Natural killer cell (primary cell): ENCODE data around the gene EPHA4. TPM values are rescaled to one million over a fixed set of nuclear protein-coding genes. Genes with fewer than 3 reads are reported as not detected.

Source experiments
- ATAC-seq, 3 donors: fragments of 150-1000 bp in 2 of 3; fragments of 200-7000 bp in 1 of 3; cut with Tn5 transposase; 1 replicate in 1 of 3; 2 replicates in 2 of 3; pipeline ENCODE4 v1.10.0; 2021; ENCODE audit warnings: mild to moderate bottlenecking in 2 of 3, moderate library complexity in 2 of 3
- DNase-seq, 2 donors: peaks; one replicate each; pipeline versions ENCODE4 v3.0.0 to v3.0.0-alpha.2; 2013 to 2021; ENCODE audit warnings: mixed read lengths in 1 of 2
- H3K27ac ChIP-seq: one replicate; pipeline ENCODE4 v1.5.1; 2013; ENCODE audit warnings: mild to moderate bottlenecking, low read length
- H3K27me3 ChIP-seq: one replicate; pipeline ENCODE4 v1.6.1; 2013; ENCODE audit warnings: low read length; ENCODE audit not compliant: control insufficient read depth, insufficient read depth
- H3K36me3 ChIP-seq: one replicate; pipeline ENCODE4 v1.6.1; 2013; ENCODE audit warnings: low read length; ENCODE audit not compliant: control insufficient read depth, insufficient read depth
- H3K4me1 ChIP-seq: one replicate; pipeline ENCODE4 v1.6.1; 2013; ENCODE audit warnings: low read length; ENCODE audit not compliant: control insufficient read depth, insufficient read depth
- H3K4me3 ChIP-seq: one replicate; pipeline ENCODE4 v1.5.1; 2013; ENCODE audit warnings: low read length
- H3K9me3 ChIP-seq: one replicate; pipeline ENCODE4 v1.6.1; 2013; ENCODE audit warnings: low read length; ENCODE audit not compliant: control insufficient read depth, insufficient read depth
- H3K27ac Mint-ChIP-seq, 2 donors: one replicate each; pipeline ENCODE4 v1.8.0; 2022; ENCODE audit warnings: mild to moderate bottlenecking in 2 of 2, mixed read lengths in 2 of 2, moderate library complexity in 1 of 2
- H3K27me3 Mint-ChIP-seq, 2 donors: one replicate each; pipeline ENCODE4 v1.8.0; 2022; ENCODE audit warnings: low read depth in 2 of 2, mixed read lengths in 2 of 2
- H3K36me3 Mint-ChIP-seq: one replicate; pipeline ENCODE4 v1.8.0; 2022; ENCODE audit warnings: mixed read lengths
- H3K4me1 Mint-ChIP-seq, 2 donors: one replicate each; pipeline ENCODE4 v1.8.0; 2022; ENCODE audit warnings: mixed read lengths in 2 of 2
- H3K4me3 Mint-ChIP-seq: one replicate; pipeline ENCODE4 v1.8.0; 2022; ENCODE audit warnings: mild to moderate bottlenecking, moderate library complexity, mixed read lengths
- H3K9me3 Mint-ChIP-seq, 2 donors: one replicate each; pipeline ENCODE4 v1.8.0; 2022; ENCODE audit warnings: mixed read lengths in 2 of 2
- WGBS: methylation state at CpG from one replicate; pipeline ENCODE4 v1.1.7; 2013; ENCODE audit warnings: missing lambda C conversion rate; ENCODE audit not compliant: insufficient coverage; 5-methylcytosine and 5-hydroxymethylcytosine counted together
- intact Hi-C: fragments of 100-400 bp; cut with micrococcal nuclease; formaldehyde crosslinking; loops from one replicate; pipeline ENCODE4 v1.14.2; 2022
- total RNA-seq, 4 donors: library from RNA; stranded (reverse); fragments of 120-200 nt in 1 of 4; gene quantifications; one replicate each; pipeline versions ENCODE4 v1.2.3 to v1.2.4, GENCODE V29; 2013 to 2022
- TF ChIP-seq, protein P1 (sequence below): fragments of 200-600 bp; IDR thresholded peaks from one replicate; pipeline ENCODE4 v1.8.0; 2022; ENCODE audit warnings: antibody characterized with exemption

Gene EPHA4
- total RNA-seq, 3 donors from 2014 or later (not counting 1 experiment from before 2014, with no cell fraction given), result 27.2 to 48.6 (median 44.7) TPM

DNA sequence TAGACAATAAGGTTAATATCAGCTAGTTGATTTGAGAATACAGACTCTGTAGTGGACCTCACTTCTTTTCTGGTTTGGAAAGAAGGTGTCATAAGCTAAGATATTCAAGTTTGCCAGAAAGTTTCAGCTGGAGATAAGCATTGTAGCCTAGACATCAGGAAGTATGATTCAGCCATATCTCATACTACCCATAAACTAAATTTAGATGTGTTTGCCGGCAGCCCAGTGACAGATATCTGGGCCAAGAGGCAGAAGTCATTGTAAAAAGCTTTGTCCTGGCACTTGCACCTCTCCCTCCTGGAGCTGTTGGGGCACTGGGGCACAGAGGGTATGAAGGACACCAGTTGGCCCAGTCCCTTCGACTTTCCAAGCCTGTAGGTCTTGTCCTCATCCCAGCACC, 128.0 kb downstream of the EPHA4 start:
- H3K4me3 Mint-ChIP-seq, result no peak overlapping the region
- TF ChIP-seq, protein P1, sequence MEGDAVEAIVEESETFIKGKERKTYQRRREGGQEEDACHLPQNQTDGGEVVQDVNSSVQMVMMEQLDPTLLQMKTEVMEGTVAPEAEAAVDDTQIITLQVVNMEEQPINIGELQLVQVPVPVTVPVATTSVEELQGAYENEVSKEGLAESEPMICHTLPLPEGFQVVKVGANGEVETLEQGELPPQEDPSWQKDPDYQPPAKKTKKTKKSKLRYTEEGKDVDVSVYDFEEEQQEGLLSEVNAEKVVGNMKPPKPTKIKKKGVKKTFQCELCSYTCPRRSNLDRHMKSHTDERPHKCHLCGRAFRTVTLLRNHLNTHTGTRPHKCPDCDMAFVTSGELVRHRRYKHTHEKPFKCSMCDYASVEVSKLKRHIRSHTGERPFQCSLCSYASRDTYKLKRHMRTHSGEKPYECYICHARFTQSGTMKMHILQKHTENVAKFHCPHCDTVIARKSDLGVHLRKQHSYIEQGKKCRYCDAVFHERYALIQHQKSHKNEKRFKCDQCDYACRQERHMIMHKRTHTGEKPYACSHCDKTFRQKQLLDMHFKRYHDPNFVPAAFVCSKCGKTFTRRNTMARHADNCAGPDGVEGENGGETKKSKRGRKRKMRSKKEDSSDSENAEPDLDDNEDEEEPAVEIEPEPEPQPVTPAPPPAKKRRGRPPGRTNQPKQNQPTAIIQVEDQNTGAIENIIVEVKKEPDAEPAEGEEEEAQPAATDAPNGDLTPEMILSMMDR, result no peak
- no peaks in the 10 kb centered on the region for H3K9me3 Mint-ChIP-seq
- H3K36me3 Mint-ChIP-seq, result no peaks in the 10 kb centered on the region
- intact Hi-C loops, result no loop called here
- Histone ChIP-seq H3K36me3 (peaks cover 9% of the 10 kb centered on the region), H3K4me3 (no peak overlapping the region), H3K9me3 (no peaks in the 10 kb centered on the region), H3K4me1 (peaks cover 3% of the 10 kb centered on the region), H3K27me3 (no peaks in the 10 kb centered on the region), H3K27ac (no peak overlapping the region)
- 46% methylated on average over 2 of the region's 2 CpGs for WGBS
- DNase-seq, result no peak
- H3K27ac Mint-ChIP-seq, result no peak overlapping the region
- ATAC-seq, result no peak
- H3K27me3 Mint-ChIP-seq, result no peaks in the 10 kb centered on the region
- peaks cover 6 to 14% of the 10 kb centered on the region in 2 donors for H3K4me1 Mint-ChIP-seq

DNA sequence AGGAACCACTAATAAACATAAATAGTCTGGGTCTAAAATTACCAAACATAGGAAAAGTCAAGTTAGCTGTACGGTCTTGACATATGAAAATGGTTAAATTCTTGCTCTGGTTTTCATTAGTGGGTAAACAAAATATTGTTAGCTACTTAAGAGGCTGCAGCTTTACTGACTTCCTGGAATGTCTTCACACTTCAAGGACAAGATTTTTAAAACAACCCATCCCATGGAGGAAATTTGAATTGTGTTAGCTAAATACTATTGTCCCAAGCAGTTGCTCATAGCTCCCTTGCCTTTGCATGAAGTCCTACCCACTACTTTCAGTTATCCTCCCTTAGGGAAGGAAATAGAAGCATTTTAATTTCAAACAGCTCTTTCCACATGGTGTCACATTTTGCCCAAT, 128.5 kb downstream of the EPHA4 start:
- Mint-ChIP-seq H3K9me3 (no peaks in the 10 kb centered on the region), H3K4me3 (no peak overlapping the region), H3K27me3 (no peaks in the 10 kb centered on the region), H3K4me1 (peaks cover 3 to 11% of the 10 kb centered on the region in 2 donors), H3K36me3 (no peaks in the 10 kb centered on the region), H3K27ac (no peak overlapping the region)
- TF ChIP-seq, protein P1, result no peak
- Histone ChIP-seq H3K27ac (no peak overlapping the region), H3K36me3 (peaks cover 9% of the 10 kb centered on the region), H3K9me3 (no peaks in the 10 kb centered on the region), H3K27me3 (no peaks in the 10 kb centered on the region), H3K4me1 (peaks cover 3% of the 10 kb centered on the region), H3K4me3 (no peak overlapping the region)
- DNase-seq (no peak), ATAC-seq (no peak)
- intact Hi-C loops, result no loop called here
- 100% methylated on average over 1 of the region's 1 CpG for WGBS

DNA sequence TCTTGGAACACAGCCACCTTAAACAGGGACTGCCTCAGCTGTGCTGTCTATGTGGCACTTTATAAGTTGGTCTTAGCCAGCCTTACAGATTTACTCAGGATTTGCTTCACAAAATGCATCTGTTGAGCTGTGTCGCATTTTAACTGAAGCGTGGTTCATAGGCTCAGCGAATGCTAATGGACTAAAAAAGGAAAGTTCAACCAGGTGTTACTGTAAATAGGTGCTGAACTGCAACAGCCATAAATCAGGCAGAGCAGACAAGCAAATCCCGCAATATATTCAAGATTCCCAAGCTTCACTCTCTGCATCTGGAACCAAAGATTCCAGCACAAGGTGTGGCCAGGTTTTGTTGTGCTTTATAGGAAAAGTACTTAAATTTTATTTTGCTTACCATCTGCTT, 130.0 kb downstream of the EPHA4 start:
- H3K4me1 Mint-ChIP-seq, result peaks cover 0 to 8% of the 10 kb centered on the region in 2 donors
- Histone ChIP-seq H3K36me3 (peaks cover 9% of the 10 kb centered on the region), H3K4me3 (no peak overlapping the region), H3K4me1 (peaks cover 3% of the 10 kb centered on the region), H3K27me3 (no peaks in the 10 kb centered on the region), H3K27ac (no peak overlapping the region), H3K9me3 (no peaks in the 10 kb centered on the region)
- H3K4me3 Mint-ChIP-seq, result no peak overlapping the region
- no peak overlapping the region for H3K27ac Mint-ChIP-seq
- H3K9me3 Mint-ChIP-seq, result no peaks in the 10 kb centered on the region
- no peaks in the 10 kb centered on the region for H3K36me3 Mint-ChIP-seq
- no peak for DNase-seq
- TF ChIP-seq, protein P1, result no peak
- WGBS, result 94% methylated on average over 4 of the region's 4 CpGs
- no peaks in the 10 kb centered on the region for H3K27me3 Mint-ChIP-seq
- intact Hi-C loops, result no loop called here
- no peak for ATAC-seq

DNA sequence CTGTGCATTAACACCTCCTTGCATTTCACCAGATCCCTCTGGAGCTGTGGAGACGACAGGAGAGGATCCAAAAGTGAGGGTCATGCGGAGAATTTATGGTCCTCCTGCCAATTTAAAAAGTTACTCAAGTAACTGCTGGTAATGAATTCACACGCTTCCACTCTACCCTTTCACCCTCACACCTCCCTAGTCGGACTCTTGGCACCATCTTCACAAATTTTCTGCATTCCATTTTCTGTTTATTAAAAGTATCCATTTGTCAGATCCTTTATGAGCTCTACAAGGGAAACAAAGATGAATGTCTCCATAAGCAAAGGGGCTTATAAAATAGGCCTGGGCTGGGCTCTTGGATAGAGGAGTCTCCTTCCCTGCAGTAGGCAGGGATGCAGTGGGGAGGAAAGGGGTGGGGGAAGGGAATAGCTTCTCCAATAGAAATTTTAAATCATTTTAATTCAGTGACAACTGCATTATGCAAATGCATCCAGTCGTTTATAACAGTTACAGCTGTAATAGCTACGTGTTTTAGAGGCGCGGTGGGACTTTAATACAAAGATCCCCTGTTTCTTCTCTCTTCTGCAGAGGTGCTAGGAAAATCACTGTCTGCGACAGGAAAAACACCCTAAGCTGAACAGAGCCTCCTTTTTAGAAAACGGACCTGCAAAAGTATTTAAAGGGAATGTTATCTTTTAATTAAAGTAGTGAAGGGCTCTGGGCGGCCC, 132.2 kb downstream of the EPHA4 start:
- H3K4me1 ChIP-seq, result peaks cover 3% of the 10 kb centered on the region
- 89% methylated on average over 10 of the region's 11 CpGs for WGBS
- Mint-ChIP-seq H3K4me1 (peaks cover 0 to 8% of the 10 kb centered on the region in 2 donors), H3K27me3 (no peaks in the 10 kb centered on the region), H3K36me3 (no peaks in the 10 kb centered on the region), H3K27ac (no peak overlapping the region), H3K4me3 (no peak overlapping the region), H3K9me3 (no peaks in the 10 kb centered on the region)
- DNase-seq, result no peak
- H3K9me3 ChIP-seq, result no peaks in the 10 kb centered on the region
- H3K27ac ChIP-seq, result no peak overlapping the region
- TF ChIP-seq, protein P1, result no peak
- H3K27me3 ChIP-seq, result no peaks in the 10 kb centered on the region
- ATAC-seq, result no peak
- H3K4me3 ChIP-seq, result no peak overlapping the region
- intact Hi-C loops, result no loop called here
- peaks cover 20% of the 10 kb centered on the region for H3K36me3 ChIP-seq
